GM18873 (cell line): ENCODE data around the gene CPEB1.

ENCODE experiments used
- ATAC-seq: cut with Tn5 transposase; IDR thresholded peaks from one replicate; pipeline ENCODE4 v1.9.1; 2021; ENCODE audit warnings: mild to moderate bottlenecking, moderate library complexity, moderate number of reproducible peaks; ENCODE audit not compliant: unreplicated experiment, low FRiP score

Gene CPEB1

DNA sequence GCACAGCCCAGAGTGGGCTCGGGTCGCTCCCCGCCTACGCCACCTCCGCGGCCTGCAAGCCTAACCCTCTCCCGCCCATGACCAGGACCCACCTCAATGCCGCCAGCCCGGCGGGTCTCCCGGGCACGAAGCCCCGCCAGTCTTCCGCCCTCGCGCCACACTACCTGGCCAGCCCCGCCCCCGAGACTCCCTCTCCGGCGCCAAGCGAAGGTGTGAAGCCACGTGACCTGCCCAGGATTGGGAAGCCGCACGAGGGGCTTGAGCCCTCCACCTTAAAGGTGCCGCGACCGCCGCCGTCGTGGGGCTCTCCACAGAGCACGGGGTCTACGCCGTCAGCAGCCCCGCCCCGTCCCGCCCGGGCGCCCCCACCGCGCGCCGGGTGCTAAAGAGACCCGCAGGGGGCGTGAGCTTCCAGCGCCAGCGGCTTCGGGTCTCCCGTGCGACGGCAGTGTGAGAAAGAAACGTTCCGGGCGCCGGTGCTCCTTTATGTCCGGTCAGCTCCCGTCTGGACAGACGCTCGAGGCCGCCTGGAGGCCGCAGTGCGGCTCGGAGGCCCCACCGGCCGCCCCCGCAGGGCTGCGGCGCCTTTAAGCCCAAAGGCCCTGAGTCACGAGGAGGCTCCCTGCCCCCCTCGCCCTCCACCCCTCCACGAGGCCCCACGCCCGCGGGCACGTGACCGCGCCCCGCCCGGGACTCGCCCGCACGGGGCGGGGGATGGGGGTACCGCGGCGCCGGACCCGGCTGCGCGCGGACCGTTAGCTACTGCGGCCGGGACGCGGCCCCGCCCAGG, at the start of gene CPEB1:
CPEB1 (minus strand) TSS at position 319 of the 790 bp plus-strand sequence. CDS start 18,904 bp downstream, outside the sequence.
- no peak for ATAC-seq

DNA sequence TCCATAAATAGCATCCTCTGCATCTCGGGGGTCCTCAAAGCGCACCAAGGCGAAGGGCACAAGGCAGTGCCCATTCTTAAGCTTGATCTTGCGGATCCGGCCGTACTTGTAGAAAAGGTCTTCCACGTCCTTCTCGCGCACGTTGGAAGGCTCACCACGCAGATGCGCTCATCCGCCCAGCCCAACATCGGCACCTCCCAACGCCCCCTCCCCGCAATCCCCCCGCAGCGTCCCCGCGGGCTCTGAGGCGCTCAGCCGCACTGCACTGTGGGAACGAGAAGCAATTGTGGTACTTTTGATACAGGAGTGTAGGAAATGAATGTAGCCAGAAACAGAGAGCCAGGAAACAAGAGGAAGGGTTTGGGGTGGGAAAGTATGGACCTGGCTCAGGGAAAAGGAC, 45.0 kb upstream of the CPEB1 start:
- no peak for ATAC-seq

DNA sequence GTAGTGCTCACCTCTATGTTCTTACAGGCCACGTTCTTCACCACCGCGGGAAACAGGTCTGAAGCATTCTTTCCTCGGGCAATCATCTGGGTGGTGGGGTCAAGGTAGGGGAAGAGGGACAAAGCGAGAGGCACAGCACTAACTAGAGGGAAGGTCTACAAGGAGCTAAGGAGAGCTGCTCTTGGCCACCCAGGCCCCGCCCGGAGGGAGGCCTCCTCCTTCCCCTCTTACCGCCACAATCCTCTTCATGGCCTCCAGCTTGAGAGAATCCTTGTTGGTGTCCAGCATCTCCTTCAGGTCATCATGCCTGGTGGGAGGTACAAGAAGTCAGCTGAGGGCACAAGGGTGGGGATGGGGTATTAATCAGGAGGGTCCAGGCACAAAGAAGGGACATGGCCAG, 42.0 kb upstream of the CPEB1 start:
- no peak for ATAC-seq

DNA sequence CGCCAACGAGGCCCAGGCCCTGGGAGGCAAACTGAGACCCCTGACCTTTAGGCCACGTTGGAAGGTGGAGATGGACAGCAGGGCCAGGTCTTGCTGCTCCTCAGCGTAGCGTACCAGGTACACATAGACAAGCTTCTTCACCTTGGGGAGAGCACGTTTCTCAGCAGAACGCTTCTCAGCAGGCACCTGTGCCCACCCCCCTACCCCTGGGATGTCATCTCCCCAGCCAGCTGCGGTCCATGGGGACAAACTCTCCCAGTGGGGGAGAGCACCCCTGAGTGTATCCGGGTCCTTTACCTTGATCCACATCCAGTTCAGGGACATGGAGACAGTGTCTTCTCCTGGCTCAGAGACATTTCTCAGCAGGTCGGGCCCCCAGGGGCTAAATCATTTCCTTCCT, 41.5 kb upstream of the CPEB1 start:
- no peak for ATAC-seq

DNA sequence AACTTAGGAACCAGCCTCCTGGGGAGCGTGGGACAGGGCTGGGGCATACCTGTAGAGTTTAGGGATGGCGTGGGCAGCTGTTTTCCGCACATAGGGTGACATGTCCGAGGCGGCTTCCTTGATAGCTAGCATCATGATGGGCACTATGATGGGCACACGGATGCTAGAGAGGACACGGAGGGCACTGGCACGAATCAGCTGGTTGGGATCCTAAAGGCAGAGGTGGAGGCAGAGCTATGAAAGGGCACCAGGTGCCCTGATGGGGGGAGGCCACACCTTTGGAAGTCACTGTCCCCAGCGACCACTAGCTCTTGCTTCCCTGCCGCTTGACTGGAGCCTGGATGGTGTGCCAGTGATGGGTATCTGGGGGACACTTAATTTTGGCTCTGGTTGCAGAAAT, 34.2 kb upstream of the CPEB1 start:
- no peak for ATAC-seq

DNA sequence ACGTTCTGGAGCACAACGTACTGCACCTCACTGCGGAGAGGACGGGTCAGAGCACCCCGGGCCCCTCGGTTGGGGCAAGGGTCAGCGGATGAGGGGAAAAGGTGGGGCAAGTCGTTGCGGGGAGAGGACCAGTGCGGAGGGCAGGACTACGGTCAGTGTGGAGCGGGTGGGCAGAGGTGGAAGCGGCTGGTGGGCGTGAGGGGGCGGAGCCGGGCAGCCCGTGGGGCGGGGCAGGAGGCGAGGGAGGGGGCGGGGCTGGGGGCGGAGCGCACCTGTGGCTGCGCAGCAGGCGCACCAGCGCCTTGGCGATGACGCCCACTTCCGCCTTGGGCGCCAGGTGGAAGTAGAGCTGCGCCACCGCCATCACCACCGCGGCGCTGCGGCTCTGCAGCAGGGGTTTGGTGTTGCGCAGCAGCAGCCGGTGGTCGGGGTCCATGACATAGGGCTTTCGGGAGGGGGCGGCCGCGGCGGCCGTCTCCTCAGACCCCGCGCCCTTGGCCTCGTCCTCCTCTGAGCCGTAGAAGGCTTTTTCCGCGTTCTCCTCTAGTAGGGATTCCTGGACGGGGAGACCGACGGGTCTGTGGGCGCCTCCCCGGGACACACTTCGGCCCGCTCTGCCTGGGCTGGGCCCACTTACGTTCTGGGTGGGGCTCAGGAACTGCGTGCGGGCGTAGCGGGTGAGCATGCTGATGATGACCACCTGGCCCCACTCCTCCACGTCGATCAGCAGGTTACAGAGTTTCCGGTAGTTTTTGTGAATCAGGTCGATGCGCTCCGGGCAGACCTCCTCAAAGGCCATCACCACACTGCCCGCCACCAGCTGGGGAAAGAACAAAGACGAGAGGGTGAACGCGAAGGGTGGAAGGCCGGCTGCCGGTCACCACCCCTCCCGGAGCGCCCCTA, 33.3 kb upstream of the CPEB1 start:
- no peak for ATAC-seq

DNA sequence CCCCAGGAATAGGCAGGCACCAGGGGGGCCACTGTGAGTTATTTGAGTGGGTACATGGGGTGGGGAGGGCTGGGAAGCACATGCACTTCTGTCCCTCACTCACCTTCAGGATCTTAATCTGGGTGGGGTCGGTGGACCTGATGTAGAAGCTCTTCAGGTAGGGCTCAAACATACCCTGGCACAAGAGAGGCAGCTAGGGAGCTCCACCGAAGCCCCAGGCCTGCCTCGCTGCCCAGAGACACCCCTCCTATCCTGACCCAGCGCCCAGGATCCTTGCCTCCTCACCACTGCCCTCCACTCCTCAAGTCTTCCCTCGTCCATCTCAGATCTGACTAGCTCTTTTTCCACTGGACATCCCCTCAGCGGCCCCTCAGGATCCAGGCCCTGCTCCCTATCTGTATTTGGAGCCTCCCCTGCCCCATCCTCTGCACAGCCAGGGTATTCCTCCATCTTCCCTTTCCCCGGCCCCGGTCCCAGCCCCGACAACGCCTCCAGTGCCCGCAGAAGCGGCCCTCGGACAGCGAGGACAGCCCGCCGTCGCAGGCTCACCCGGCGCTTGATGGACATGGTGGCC, 32.5 kb upstream of the CPEB1 start:
- ATAC-seq, result no peak

DNA sequence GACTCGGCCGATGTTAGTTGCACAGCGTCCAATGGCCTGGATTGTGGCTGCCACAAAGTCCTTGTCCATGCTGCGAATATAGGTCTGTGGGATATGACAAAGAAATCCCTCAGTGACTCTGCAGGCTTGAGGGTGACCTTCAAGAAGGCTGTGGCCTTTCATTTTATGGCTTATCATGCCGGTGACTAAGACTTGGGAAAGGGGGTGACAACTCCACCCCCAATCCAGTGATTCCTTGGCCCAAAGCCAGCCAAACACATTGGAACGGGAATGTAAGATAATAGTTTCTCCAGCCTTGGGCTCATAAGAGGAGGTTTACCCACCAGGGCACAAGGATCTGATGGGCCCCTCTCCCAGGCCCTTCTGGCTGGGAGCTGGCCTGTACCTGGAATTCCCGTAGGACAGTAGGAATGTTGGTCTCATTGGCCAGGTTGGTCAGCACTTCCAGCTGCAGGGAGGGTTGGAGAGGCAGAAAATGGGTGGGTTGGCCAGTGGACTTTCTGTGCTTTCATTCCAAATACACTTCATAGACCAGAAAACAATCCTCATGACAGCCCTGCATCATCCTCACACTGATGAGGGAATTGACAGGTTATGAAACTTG, 30.7 kb upstream of the CPEB1 start:
- no peak for ATAC-seq

DNA sequence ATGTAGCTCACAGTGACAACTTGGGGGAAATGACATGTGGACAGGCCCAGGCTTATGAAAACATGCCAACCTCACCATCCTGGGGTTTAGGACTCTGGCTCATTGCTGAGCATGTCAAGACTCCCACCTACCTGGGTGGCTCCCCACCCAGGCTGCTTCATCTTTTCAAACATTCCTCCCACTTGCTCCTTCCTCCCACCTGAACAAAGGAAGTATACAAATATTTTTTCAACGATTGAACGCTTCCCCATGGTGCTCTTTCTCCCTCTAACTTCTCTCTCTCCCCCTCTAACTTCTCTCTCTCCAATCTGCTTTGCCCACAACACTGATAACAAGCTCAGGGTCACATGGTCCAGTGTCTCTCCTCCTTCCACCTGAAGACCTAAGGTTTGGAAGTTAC, 27.7 kb upstream of the CPEB1 start:
- ATAC-seq, result no peak

DNA sequence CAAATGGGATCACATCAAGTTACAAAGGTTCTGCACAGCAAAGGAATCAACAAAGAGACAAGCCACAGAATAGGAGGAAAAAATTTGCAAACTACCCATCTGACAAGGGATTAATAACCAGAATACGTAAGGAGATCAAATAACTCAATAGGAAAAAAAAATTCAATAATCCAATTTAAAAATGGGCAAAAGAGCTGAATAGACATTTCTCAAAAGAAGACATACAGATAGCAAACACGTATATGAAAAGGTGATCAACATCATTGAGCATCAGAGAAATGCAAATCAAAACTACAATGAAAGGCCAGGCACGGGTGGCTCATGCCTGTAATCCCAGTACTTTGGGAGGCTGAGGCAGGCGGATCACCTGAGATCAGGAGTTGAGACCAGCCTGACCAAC, 23.5 kb upstream of the CPEB1 start:
- ATAC-seq, result no peak

DNA sequence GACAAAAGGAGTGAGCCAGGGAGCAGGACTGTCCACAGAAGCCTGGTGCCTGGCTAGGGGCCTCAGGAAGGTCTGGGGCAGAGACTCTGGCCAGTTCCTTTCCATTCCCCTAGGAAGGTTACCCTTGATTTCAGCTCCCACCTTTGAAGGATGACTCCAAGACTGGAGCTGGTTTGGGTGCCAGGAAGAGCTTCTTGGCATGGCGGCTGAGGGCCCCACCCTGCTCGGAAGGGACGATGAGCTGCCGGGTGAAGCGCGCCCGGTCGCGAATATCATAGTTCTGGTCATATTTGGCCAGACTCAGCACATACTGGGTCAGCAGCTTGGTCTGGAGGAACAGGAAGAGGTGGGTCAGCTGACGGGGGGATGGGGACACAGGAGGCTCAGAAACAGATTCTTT, 19.4 kb upstream of the CPEB1 start:
- no peak for ATAC-seq

DNA sequence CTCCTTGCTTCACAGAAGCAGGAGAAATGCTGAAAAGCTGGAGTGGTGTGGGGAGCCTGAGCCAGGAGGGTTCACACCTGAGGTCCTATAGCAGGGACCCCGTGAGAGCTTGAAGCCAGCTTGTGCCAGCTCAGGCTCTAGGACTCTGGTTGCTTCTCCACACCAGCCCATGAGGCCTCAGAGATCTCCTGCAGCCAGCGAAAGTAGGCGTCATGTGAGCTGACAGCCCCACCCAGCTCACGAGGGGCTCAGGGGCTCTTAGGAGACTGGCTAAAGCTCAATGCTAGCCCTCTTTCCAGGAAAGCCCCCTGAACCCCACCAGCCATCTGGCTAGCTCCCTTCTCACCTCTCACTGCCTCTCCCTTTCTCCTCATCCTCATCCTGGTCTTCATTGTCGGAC, 16.9 kb upstream of the CPEB1 start:
- no peak for ATAC-seq

DNA sequence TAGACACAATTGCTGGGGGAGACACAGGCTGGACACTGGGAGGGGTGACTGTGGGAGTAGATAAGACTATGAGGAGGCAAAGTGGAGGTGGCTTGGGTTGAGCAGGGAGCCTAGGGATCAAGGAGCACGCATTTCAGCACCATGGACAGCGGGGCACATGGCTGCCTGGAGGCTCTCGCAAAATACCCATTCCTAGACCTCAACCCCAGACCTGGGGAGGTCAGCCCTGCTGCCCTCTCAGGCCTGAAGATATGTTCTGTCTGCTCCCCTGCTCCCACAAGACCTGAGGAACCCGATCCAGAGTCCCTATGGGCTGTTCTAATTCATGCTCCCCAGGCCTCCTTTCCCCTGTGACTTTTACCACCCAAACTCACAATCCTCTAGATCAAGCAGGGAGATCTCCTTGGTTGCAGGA, 16.0 kb upstream of the CPEB1 start:
- ATAC-seq, result no peak

DNA sequence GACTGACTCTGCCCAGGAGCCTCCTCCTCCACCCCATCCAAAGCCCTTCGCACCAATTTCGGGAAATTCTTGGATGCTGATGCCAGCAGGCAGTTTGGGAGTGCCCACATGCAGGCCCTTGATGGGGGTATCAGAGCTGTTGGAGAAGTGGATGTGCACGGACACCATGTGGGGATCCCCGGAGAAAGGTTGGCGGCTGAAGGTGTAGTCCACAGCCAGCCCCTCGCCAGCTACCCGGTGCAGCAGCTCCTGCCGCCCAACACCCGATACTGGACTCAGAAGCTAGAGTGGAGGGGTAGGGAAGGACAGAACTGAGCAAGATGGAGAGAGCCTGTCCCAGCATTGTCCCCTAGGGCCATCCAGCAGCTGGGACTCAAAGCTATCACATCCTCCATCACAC, 15.5 kb upstream of the CPEB1 start:
- no peak for ATAC-seq

DNA sequence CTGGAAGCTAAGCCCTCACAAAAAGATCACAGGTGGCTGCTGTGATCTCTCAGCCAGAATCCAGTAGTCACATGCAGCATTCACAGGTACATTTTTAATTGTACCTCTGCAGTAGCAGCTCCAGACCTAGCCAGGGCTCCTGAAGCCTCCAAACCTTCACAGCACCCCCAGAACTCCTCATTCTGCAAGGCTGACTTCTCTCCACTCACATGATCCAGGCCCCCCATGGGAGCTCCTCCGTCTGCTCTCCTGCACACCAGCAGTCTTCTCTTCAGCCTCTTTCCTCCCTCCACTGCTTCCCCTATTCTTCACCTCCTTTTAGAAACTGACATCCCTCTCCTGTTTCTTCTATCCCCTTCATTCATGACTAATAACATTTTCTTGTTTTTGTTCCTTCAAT, 13.2 kb upstream of the CPEB1 start:
- ATAC-seq, result no peak

DNA sequence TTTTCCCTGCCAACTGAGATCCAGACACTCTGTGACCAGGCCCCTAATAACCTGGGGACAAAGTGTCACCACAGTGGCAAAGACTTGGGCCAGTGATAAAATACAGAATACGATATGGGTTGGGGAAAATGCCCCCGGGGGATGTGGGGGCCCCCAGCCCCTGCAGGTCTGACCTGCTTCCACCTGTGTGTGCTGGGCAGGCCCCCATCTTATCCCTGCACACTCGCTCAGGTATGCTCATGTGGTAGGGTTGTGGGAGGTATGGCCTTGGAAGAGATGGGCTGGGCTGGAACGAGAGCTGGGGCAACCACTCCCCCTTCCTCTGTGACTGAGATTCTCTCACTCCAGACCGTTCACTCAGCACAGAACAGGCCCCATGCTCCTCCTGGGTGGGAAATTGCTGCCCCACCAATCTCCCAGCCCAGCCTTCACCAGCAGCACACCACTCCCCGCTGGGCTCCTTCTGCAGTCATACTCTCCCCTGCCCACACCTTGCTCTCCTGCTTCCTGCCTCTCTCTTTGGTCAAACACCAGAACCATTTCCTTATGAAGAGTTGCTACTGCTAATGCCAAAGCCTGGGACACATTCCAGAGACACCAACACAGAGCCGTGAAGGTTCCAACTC, 9.6 kb upstream of the CPEB1 start:
- ATAC-seq, result no peak

DNA sequence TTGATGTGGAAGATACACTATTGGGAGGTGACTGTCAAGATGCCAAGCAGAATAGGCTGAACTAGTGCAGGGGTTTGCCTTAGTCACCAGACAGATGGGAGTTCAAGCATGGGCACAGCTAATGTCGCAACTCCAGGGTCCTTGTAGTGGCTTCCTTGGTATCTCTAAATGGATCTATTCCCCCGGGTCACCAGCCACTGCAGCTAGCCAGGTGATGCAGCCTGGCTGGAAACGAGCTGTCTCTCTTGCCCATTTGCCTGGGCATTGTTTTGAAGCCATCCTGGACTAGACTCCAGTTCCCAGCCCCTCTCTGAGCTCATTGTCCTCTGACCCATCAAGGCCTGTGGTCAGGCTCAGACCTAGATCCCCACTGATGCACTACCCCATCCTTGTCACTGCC, 8.4 kb upstream of the CPEB1 start:
- ATAC-seq, result no peak

DNA sequence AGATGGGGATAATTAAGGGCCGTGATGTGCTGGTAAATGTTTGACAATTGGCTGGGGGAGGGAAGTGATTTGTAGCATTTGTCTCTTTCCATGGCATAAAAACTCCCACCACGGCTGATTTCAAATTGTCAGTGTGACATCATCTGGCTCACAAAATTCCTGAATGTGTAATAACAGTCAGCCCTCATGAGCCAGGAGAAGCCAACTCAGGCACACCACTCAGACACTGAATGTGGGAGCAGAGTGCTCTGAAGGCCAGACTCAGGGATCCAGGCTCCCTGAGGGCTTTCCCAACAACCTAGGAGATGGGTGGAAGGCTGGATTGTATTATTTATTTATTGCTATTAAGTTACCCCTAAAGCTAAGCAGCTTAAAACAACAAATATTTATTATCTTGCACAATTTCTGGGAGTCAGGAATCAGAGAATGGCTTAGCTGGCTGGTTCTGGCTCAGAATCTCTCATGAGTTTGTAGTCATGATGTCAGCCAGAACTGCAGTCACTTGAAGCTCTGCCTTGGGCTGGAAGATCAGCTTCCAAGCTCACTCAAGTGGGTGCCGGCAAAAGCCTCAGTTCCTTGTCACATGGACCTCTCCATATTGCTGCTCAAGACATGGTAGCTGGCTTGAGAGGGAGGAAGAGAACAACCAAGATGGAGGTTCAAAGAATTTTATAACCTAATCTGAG, 6.5 kb upstream of the CPEB1 start:
- no peak for ATAC-seq

DNA sequence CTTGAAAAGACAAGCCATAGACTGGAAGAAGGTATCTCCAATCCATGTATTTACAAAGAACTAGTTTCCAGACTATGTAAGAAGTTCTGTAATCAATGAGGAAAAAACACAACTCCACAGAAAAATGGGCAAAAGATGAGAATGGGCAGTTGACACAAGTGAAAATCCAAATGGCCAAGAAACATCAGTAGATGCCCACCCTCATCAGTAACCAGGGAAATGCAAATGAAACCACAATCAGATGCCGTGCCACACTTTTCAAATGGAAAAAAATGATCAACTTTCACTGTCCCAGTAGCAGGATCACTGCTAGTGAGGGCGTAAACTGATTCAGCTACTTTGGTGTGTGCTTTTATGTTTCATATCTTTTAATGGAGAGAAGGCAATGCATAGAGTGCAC, 4.5 kb upstream of the CPEB1 start:
- no peak for ATAC-seq
